ENCODE results near the gene NEURL2.

NEURL2 gene

GRCh38 chr20:45897289-45897688 lies 6.3 kb upstream of the NEURL2 start:
- Histone ChIP-seq H3K4me1 (ENCODE audit: insufficient read depth, low read length) (peaks cover 5% of the 10 kb centered on the region), H3K9me3 (ENCODE audit: insufficient read depth, low read length, severe bottlenecking) (no peaks in the 10 kb centered on the region), H3K27me3 (ENCODE audit: insufficient read depth, low read length, poor library complexity) (no peaks in the 10 kb centered on the region), H2AFZ (ENCODE audit: low read depth, low read length) (no peak overlapping the region), H3K27ac (ENCODE audit: low read length) (no peak overlapping the region), H3K79me2 (ENCODE audit: insufficient read depth, low read length) (no peaks in the 10 kb centered on the region), H3K4me3 (ENCODE audit: low read depth in 1 of 2, low read length in 2 of 2) (no peak overlapping the region), H4K20me1 (ENCODE audit: insufficient read depth, low read length) (no peaks in the 10 kb centered on the region), H3K36me3 (ENCODE audit: insufficient read depth, low read length) (peaks cover 45% of the 10 kb centered on the region), H3K9ac (ENCODE audit: low read depth, low read length) (no peak overlapping the region), H3K4me2 (ENCODE audit: insufficient read depth, low read length) (no peak overlapping the region)
- no peak for ATAC-seq (ENCODE audit: insufficient read depth, low read depth)
- no peak for TF ChIP-seq CTCF (IDR thresholded peaks at IDR 0.05; ENCODE audit: borderline replicate concordance, extremely low read depth, low read length, poor library complexity, severe bottlenecking)
- TF ChIP-seq EZH2 (IDR thresholded peaks at IDR 0.05; ENCODE audit: borderline replicate concordance, low read depth, low read length, severe bottlenecking), result no peak
- no peak for DNase-seq

DNA sequence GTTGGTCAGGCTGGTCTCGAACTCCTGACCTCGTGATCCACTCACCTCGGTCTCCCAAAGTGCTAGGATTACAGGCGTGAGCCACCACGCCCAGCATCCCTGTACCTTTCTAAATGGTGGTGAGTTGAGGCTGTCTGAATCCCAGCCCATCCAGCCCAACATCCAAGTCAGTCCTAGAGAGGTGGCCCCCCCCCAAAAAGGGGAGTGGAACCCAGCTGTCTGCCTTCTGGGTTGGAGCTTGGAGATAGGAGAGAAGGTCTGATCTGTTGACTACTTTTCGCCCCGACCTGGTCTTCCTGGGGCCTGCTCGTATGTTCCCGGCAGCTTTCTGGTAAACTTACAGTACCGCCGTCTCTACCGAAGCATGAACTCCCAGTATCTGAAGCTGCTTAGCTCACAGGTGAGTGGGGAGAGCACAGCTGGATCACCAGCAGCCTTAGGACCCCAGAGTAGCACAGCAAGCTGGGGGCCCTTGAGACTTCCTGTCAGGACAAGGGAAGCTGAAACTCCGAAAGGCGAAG lies 5.7 kb upstream of the NEURL2 start:
- Histone ChIP-seq H3K4me2 (ENCODE audit: insufficient read depth, low read length) (no peak overlapping the region), H3K4me3 (ENCODE audit: low read depth in 1 of 2, low read length in 2 of 2) (no peak overlapping the region), H4K20me1 (ENCODE audit: insufficient read depth, low read length) (no peaks in the 10 kb centered on the region), H3K79me2 (ENCODE audit: insufficient read depth, low read length) (peaks cover 5% of the 10 kb centered on the region), H3K27ac (ENCODE audit: low read length) (no peak overlapping the region), H3K9ac (ENCODE audit: low read depth, low read length) (no peak overlapping the region), H3K4me1 (ENCODE audit: insufficient read depth, low read length) (peaks cover 11% of the 10 kb centered on the region), H2AFZ (ENCODE audit: low read depth, low read length) (no peak overlapping the region), H3K9me3 (ENCODE audit: insufficient read depth, low read length, severe bottlenecking) (no peaks in the 10 kb centered on the region), H3K27me3 (ENCODE audit: insufficient read depth, low read length, poor library complexity) (no peaks in the 10 kb centered on the region), H3K36me3 (ENCODE audit: insufficient read depth, low read length) (peaks cover 45% of the 10 kb centered on the region)
- no peak for DNase-seq
- no peak for ATAC-seq (ENCODE audit: insufficient read depth, low read depth)
- TF ChIP-seq EZH2 (IDR thresholded peaks at IDR 0.05; ENCODE audit: borderline replicate concordance, low read depth, low read length, severe bottlenecking) (no peak), CTCF (IDR thresholded peaks at IDR 0.05; ENCODE audit: borderline replicate concordance, extremely low read depth, low read length, poor library complexity, severe bottlenecking) (no peak)

DNA sequence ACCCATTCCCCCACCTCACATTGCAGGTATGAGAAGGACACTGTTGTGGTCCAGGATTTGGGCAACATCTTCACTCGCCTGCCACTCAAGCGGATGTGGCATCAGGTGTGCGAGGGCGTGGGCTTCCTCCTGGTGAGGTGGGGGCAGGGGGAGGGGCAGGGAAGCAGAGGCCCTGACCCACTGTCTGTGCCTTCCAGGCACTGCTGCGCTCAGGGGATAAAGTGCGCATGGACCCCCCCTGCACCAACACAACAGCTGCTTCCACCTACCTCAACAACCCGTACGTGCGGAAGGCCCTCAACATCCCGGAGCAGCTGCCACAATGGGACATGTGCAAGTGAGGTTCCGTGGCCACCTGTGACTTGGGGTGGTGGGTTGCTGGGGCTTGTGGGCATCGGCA lies 3.8 kb upstream of the NEURL2 start:
- Histone ChIP-seq H3K9me3 (ENCODE audit: insufficient read depth, low read length, severe bottlenecking) (no peaks in the 10 kb centered on the region), H3K9ac (ENCODE audit: low read depth, low read length) (no peak overlapping the region), H3K79me2 (ENCODE audit: insufficient read depth, low read length) (peaks cover 20% of the 10 kb centered on the region), H3K36me3 (ENCODE audit: insufficient read depth, low read length) (peaks cover 45% of the 10 kb centered on the region), H3K4me1 (ENCODE audit: insufficient read depth, low read length) (peaks cover 27% of the 10 kb centered on the region), H3K4me3 (ENCODE audit: low read depth in 1 of 2, low read length in 2 of 2) (no peak overlapping the region), H3K27ac (ENCODE audit: low read length) (no peak overlapping the region), H2AFZ (ENCODE audit: low read depth, low read length) (no peak overlapping the region), H3K27me3 (ENCODE audit: insufficient read depth, low read length, poor library complexity) (no peaks in the 10 kb centered on the region), H3K4me2 (ENCODE audit: insufficient read depth, low read length) (no peak overlapping the region), H4K20me1 (ENCODE audit: insufficient read depth, low read length) (no peaks in the 10 kb centered on the region)
- no peak for TF ChIP-seq EZH2 (IDR thresholded peaks at IDR 0.05; ENCODE audit: borderline replicate concordance, low read depth, low read length, severe bottlenecking)
- no peak for TF ChIP-seq CTCF (IDR thresholded peaks at IDR 0.05; ENCODE audit: borderline replicate concordance, extremely low read depth, low read length, poor library complexity, severe bottlenecking)
- DNase-seq, result no peak
- no peak for ATAC-seq (ENCODE audit: insufficient read depth, low read depth)

GRCh38 chr20:45893831-45894230 lies 2.8 kb upstream of the NEURL2 start:
- H3K27ac ChIP-seq (ENCODE audit: low read length), result no peak overlapping the region

More at GRCh38 chr20:45893831-45894230, 2.8 kb upstream of the NEURL2 start:
- no peak for TF ChIP-seq EZH2 (IDR thresholded peaks at IDR 0.05; ENCODE audit: borderline replicate concordance, low read depth, low read length, severe bottlenecking)
- no peak for TF ChIP-seq CTCF (IDR thresholded peaks at IDR 0.05; ENCODE audit: borderline replicate concordance, extremely low read depth, low read length, poor library complexity, severe bottlenecking)
- Histone ChIP-seq H3K4me1 (ENCODE audit: insufficient read depth, low read length) (peaks cover 30% of the 10 kb centered on the region), H3K9ac (ENCODE audit: low read depth, low read length) (no peak overlapping the region), H3K36me3 (ENCODE audit: insufficient read depth, low read length) (peaks cover 43% of the 10 kb centered on the region), H3K4me3 (ENCODE audit: low read depth in 1 of 2, low read length in 2 of 2) (no peak overlapping the region), H3K4me2 (ENCODE audit: insufficient read depth, low read length) (no peak overlapping the region), H2AFZ (ENCODE audit: low read depth, low read length) (no peak overlapping the region), H4K20me1 (ENCODE audit: insufficient read depth, low read length) (no peaks in the 10 kb centered on the region), H3K79me2 (ENCODE audit: insufficient read depth, low read length) (peaks cover 20% of the 10 kb centered on the region), H3K9me3 (ENCODE audit: insufficient read depth, low read length, severe bottlenecking) (no peaks in the 10 kb centered on the region), H3K27me3 (ENCODE audit: insufficient read depth, low read length, poor library complexity) (no peaks in the 10 kb centered on the region)
- DNase-seq (no peak), ATAC-seq (ENCODE audit: insufficient read depth, low read depth) (no peak)

Data from DND-41 (cell line).